Vagina (tissue), 2 donors: ENCODE measurements around the gene CELA2A.

Source experiments
- POLR2A ChIP-seq, 2 donors: fragments of 450-650 bp; IDR thresholded peaks; one replicate each; pipeline ENCODE4 v1.6.1; 2017; ENCODE audit warnings: antibody characterized with exemption in 2 of 2, mild to moderate bottlenecking in 2 of 2, moderate library complexity in 2 of 2
- TF ChIP-seq, protein P1 (sequence below), 3 experiments: fragments of 450-650 bp in 2 of 3; fragments of 200-600 bp in 1 of 3; sonication (generic) in 1 of 3; IDR thresholded peaks; one replicate each; pipeline ENCODE4 v1.5.1; 2017 to 2019; ENCODE audit warnings: antibody characterized with exemption in 3 of 3, mild to moderate bottlenecking in 2 of 3, moderate library complexity in 2 of 3

- TF ChIP-seq, protein P1, sequence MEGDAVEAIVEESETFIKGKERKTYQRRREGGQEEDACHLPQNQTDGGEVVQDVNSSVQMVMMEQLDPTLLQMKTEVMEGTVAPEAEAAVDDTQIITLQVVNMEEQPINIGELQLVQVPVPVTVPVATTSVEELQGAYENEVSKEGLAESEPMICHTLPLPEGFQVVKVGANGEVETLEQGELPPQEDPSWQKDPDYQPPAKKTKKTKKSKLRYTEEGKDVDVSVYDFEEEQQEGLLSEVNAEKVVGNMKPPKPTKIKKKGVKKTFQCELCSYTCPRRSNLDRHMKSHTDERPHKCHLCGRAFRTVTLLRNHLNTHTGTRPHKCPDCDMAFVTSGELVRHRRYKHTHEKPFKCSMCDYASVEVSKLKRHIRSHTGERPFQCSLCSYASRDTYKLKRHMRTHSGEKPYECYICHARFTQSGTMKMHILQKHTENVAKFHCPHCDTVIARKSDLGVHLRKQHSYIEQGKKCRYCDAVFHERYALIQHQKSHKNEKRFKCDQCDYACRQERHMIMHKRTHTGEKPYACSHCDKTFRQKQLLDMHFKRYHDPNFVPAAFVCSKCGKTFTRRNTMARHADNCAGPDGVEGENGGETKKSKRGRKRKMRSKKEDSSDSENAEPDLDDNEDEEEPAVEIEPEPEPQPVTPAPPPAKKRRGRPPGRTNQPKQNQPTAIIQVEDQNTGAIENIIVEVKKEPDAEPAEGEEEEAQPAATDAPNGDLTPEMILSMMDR (IDR thresholded peaks at IDR 0.05) = no peak
- no peak for TF ChIP-seq POLR2A (IDR thresholded peaks at IDR 0.05)
Observed at GRCh38 chr1:15441247-15441646, 15.3 kb upstream of the CELA2A start.
